Kidney (tissue), 14 donors: ENCODE data around the gene RERE. TPM values are rescaled to one million over a fixed set of nuclear protein-coding genes. Genes with fewer than 3 reads are reported as not detected.
A peak's percentile ranks its signal among the peaks of the same experiment; 100 is the strongest.

Experiments used
- DNase-seq, 5 donors: peaks; one replicate each; pipeline ENCODE4 v3.0.0-alpha.2; 2013 to 2020
- FAIRE-seq: peaks from 2 replicates; lab custom pipeline; 2012; peaks lifted over from hg19 to GRCh38; lab: Jason Lieb, UNC
- H3K27ac ChIP-seq, 2 donors: one replicate each; pipeline ENCODE4 v1.7.0; 2013; ENCODE audit warnings: low read depth in 2 of 2, low read length in 2 of 2, inconsistent platforms in 1 of 2
- H3K27me3 ChIP-seq: one replicate; pipeline ENCODE4 v1.7.1; 2013; ENCODE audit warnings: low read length, inconsistent platforms; ENCODE audit not compliant: control insufficient read depth, insufficient read depth
- H3K36me3 ChIP-seq, 3 donors: one replicate each; pipeline versions ENCODE4 v1.7.0 to v1.7.1; 2013; ENCODE audit warnings: low read length in 3 of 3, control low read depth in 1 of 3, inconsistent platforms in 1 of 3; ENCODE audit not compliant: insufficient read depth in 3 of 3, control insufficient read depth in 2 of 3
- H3K4me1 ChIP-seq, 3 donors: one replicate each; pipeline versions ENCODE4 v1.7.0 to v1.7.1; 2013; ENCODE audit warnings: low read length in 3 of 3, inconsistent platforms in 1 of 3, low read depth in 1 of 3; ENCODE audit not compliant: control insufficient read depth in 2 of 3, insufficient read depth in 2 of 3
- H3K4me3 ChIP-seq, 3 donors: one replicate each; pipeline versions ENCODE4 v1.7.0 to v1.8.1; 2013; ENCODE audit warnings: low read length in 3 of 3, control low read depth in 1 of 3, inconsistent platforms in 1 of 3
- H3K9ac ChIP-seq, 3 donors: one replicate each; pipeline versions ENCODE4 v1.7.0 to v1.7.1; 2013; ENCODE audit warnings: low read length in 3 of 3, control low read depth in 1 of 3, inconsistent platforms in 1 of 3
- H3K9me3 ChIP-seq, 3 donors: one replicate each; pipeline versions ENCODE4 v1.7.0 to v1.7.1; 2013; ENCODE audit warnings: low read length in 3 of 3, control low read depth in 1 of 3, inconsistent platforms in 1 of 3; ENCODE audit not compliant: control insufficient read depth in 2 of 3, insufficient read depth in 1 of 3
- intact Hi-C: fragments of 100-400 bp; cut with DNase I; formaldehyde crosslinking; loops from one replicate; pipeline ENCODE4 v1.11.1; 2022
- polyA plus RNA-seq: library from polyadenylated mRNA; stranded (reverse); fragments of 350-450 nt; fragmentation: Illumina TruSeq; extraction: RNeasy Lipid Tissue Mini Kit (QIAGEN cat#74804); gene quantifications from one replicate; pipeline ENCODE4 v1.2.3, GENCODE V29; 2014; ENCODE audit warnings: low read depth, low replicate concordance; ENCODE audit not compliant: insufficient read depth
- total RNA-seq: library from RNA; stranded (reverse); fragmentation: NEBNext Ultra II Directional; extraction: Animal tissue kit (Norgen Biotek cat#: 25700); gene quantifications from one replicate; pipeline ENCODE4 v1.2.1, GENCODE V29; 2021
- TF ChIP-seq, protein P1 (sequence below): IDR thresholded peaks from 3 replicates; pipeline ENCODE4 v1.5.1; 2012; ENCODE audit warnings: mild to moderate bottlenecking, moderate library complexity, borderline replicate concordance; ENCODE audit not compliant: insufficient read depth; ENCODE audit errors: extremely low read depth
- donor health status: control.
- donor health status: control.
- donor health status: control.
- donor health status: control.
- donor health status: control.
- donor health status: DM: yes; HTN: yes; CAD: no.
- donor health status: Normal renal cell carcinoma (clear cell type).

Gene RERE
- total and polyA plus RNA-seq, 2 donors from 2014 or later: 37.2 to 176 TPM

DNA sequence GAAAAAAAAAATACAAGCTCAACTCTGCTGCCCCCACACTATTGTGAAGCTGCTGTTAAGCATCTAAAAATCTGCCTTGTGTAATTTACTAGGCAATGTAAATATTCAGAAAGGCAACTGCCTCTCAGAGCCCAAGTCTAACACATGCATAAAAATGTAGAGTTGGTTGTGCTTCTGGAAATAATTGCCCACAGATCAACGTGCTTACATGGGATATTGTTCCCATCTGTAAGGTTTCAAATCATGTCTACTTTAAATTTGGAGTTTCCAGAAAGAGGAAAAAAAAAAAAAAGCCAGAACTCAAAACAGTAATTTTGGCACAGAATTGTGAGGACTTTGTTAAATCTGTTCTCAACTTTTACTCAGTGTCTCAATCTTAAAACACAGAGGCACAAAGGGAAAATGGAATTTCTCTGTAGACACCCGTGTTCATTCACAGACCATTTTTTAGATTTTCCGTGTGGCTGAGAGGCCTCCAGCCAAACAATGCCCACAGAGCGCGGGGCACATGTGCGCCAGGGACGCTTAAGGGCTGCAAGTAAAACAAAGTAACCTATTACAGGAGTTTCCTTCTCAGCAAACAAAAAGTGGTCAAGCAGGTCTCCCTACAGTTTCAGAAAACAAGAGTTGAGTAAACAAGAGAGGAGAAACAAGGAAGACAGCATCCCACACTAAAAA lies 115.5 kb downstream of the RERE start:
- H3K27ac ChIP-seq: peak overlapping the region in 1 of 2 donors; percentile 81
- H3K9ac ChIP-seq: peak overlapping the region; percentile 28 to 54 (median 37)
- no peaks in the 10 kb centered on the region for H3K27me3 ChIP-seq
- FAIRE-seq: no peak
- H3K36me3 ChIP-seq: no peaks in the 10 kb centered on the region
- peaks cover 8 to 15% (median 11%) of the 10 kb centered on the region in 3 donors for H3K4me1 ChIP-seq
- TF ChIP-seq, protein P1, sequence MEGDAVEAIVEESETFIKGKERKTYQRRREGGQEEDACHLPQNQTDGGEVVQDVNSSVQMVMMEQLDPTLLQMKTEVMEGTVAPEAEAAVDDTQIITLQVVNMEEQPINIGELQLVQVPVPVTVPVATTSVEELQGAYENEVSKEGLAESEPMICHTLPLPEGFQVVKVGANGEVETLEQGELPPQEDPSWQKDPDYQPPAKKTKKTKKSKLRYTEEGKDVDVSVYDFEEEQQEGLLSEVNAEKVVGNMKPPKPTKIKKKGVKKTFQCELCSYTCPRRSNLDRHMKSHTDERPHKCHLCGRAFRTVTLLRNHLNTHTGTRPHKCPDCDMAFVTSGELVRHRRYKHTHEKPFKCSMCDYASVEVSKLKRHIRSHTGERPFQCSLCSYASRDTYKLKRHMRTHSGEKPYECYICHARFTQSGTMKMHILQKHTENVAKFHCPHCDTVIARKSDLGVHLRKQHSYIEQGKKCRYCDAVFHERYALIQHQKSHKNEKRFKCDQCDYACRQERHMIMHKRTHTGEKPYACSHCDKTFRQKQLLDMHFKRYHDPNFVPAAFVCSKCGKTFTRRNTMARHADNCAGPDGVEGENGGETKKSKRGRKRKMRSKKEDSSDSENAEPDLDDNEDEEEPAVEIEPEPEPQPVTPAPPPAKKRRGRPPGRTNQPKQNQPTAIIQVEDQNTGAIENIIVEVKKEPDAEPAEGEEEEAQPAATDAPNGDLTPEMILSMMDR: no peak
- H3K9me3 ChIP-seq: no peaks in the 10 kb centered on the region
- intact Hi-C loops: no loop called here
- H3K4me3 ChIP-seq: peak overlapping the region; percentile 50 to 70 (median 64)
- peak in 4 of 5 donors; percentile 64 to 88 (median 76) for DNase-seq

DNA sequence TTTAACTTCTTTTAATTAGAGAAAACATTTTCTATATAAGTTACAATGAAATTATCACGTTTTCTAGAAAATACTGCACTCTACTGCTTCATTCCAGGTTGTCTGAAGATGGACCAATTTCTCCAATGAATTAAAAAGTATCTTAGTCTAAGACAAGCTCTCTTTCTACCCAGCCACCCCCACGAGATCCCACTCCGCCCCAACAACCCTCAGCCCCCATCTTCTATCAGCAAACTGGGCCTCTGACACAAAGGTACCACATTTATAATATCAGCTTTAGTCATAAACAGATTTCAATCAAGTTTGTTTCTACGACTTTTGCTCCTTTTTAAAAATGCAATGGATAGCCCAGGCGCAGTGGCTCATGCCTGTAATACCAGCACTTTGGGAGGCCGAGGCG lies 117.8 kb downstream of the RERE start:
- TF ChIP-seq, protein P1: no peak
- FAIRE-seq (no peak), DNase-seq (no peak)
- no peaks in the 10 kb centered on the region for H3K9me3 ChIP-seq
- H3K36me3 ChIP-seq: no peaks in the 10 kb centered on the region
- no peak overlapping the region for H3K9ac ChIP-seq
- intact Hi-C loops: no loop called here
- no peak overlapping the region for H3K27ac ChIP-seq
- peaks cover 8 to 15% (median 11%) of the 10 kb centered on the region in 3 donors for H3K4me1 ChIP-seq
- no peak overlapping the region for H3K4me3 ChIP-seq
- H3K27me3 ChIP-seq: no peaks in the 10 kb centered on the region

DNA sequence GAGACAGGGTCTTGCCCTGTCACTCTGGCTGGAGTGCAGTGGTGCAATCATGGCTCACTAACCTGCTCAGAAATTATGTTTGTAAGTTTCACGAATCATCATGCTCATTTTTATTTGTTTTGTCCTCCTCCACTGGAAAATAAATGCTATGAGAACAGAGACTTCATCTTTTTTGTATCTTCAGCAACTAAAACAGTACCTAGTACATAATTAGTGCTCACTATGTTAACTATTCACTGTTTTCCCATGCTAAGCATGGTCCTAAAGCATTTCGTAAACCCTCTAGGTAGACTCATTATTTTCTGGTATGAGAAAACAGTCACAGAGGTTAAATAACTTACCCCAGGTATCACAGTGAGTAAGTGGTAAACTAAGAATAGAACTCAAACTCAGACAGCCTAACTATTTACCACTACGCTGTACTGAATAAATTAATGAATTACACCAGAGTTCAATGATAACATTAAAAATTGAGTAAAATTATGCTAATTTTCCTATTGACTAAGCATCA lies 118.4 kb downstream of the RERE start:
- Histone ChIP-seq H3K4me1 (peaks cover 8 to 15% (median 9%) of the 10 kb centered on the region in 3 donors), H3K27me3 (no peaks in the 10 kb centered on the region), H3K36me3 (no peaks in the 10 kb centered on the region), H3K9me3 (no peaks in the 10 kb centered on the region), H3K4me3 (no peak overlapping the region), H3K27ac (no peak overlapping the region), H3K9ac (no peak overlapping the region)
- DNase-seq (no peak), FAIRE-seq (no peak)
- TF ChIP-seq, protein P1: no peak
- intact Hi-C loops: no loop called here
